Neural cell (in vitro differentiated cells): Measurements from ENCODE around the gene PRLHR. TPM values are rescaled to one million over a fixed set of nuclear protein-coding genes. Genes with fewer than 3 reads are reported as not detected.

Experiments
- H2AFZ ChIP-seq: fragments of 200-600, 300-800 bp; sonication (generic), shearing (Covaris generic); 2 replicates; pipeline ENCODE4 v1.6.0; 2014; ENCODE audit warnings: low read depth, mild to moderate bottlenecking, antibody characterized with exemption, low read length, moderate library complexity
- H3F3A ChIP-seq: fragments of 200-600 bp; shearing (Covaris generic); 2 replicates; pipeline ENCODE4 v1.6.1; 2016; ENCODE audit warnings: mild to moderate bottlenecking, moderate library complexity, mixed read lengths, antibody characterized with exemption, low read length; ENCODE audit not compliant: insufficient read depth, poor library complexity, severe bottlenecking
- H3K27ac ChIP-seq: fragments of 200-600, 300-800 bp; sonication (generic), shearing (Covaris generic); 2 replicates; pipeline ENCODE4 v1.5.1; 2014; ENCODE audit warnings: mild to moderate bottlenecking, low read length, moderate library complexity
- H3K27me3 ChIP-seq: fragments of 300-800, 200-600 bp; sonication (generic), shearing (Covaris generic); 2 replicates; pipeline ENCODE4 v1.6.0; 2014; ENCODE audit warnings: mild to moderate bottlenecking, low read depth, low read length, moderate library complexity; ENCODE audit not compliant: insufficient read depth
- H3K36me3 ChIP-seq: fragments of 300-800, 200-600 bp; sonication (generic), shearing (Covaris generic); 2 replicates; pipeline ENCODE4 v1.5.1; 2014; ENCODE audit warnings: mild to moderate bottlenecking, antibody characterized with exemption, low read length, moderate library complexity; ENCODE audit not compliant: insufficient read depth
- H3K4me2 ChIP-seq: fragments of 300-800, 200-600 bp; sonication (generic), shearing (Covaris generic); 2 replicates; pipeline ENCODE4 v1.6.0; 2014; ENCODE audit warnings: mild to moderate bottlenecking, low read length
- H3K4me3 ChIP-seq: fragments of 300-800, 200-600 bp; sonication (generic), shearing (Covaris generic); 2 replicates; pipeline ENCODE4 v1.5.1; 2014; ENCODE audit warnings: mild to moderate bottlenecking, low read length, moderate library complexity
- H3K79me2 ChIP-seq: fragments of 200-600 bp; shearing (Covaris generic); replicated peaks from 2 replicates; pipeline ENCODE4 v1.6.0; 2014; ENCODE audit warnings: mild to moderate bottlenecking, low read length, moderate library complexity; ENCODE audit not compliant: insufficient read depth
- H3K9ac ChIP-seq: fragments of 300-800, 200-600 bp; sonication (generic), shearing (Covaris generic); 2 replicates; pipeline ENCODE4 v1.6.1; 2016; ENCODE audit warnings: mild to moderate bottlenecking, low read length, mixed read lengths
- H3K9me2 ChIP-seq: fragments of 200-600 bp; shearing (Covaris generic); 2 replicates; pipeline ENCODE4 v1.6.1; 2016; ENCODE audit warnings: mild to moderate bottlenecking, low read length, mixed read lengths; ENCODE audit not compliant: insufficient read depth
- H3K9me3 ChIP-seq: fragments of 200-600, 300-800 bp; sonication (generic), shearing (Covaris generic); 2 replicates; pipeline ENCODE4 v1.6.1; 2016; ENCODE audit warnings: mild to moderate bottlenecking, mixed run types, low read length, moderate library complexity, mixed read lengths
- H4K20me1 ChIP-seq: fragments of 200-600 bp; shearing (Covaris generic); 2 replicates; pipeline ENCODE4 v1.6.1; 2016; ENCODE audit warnings: mild to moderate bottlenecking, mixed run types; ENCODE audit not compliant: insufficient read depth
- EP300 ChIP-seq: fragments of 450-650 bp; conservative IDR thresholded peaks from 2 replicates; pipeline ENCODE4 v1.6.1; 2014; ENCODE audit warnings: antibody characterized with exemption, mild to moderate bottlenecking, moderate library complexity; ENCODE audit not compliant: poor library complexity, severe bottlenecking
- EZH2 ChIP-seq: fragments of 200-600, 300-800 bp; shearing (Covaris generic), sonication (generic); IDR thresholded peaks from 2 replicates; pipeline ENCODE4 v1.6.1; 2014; ENCODE audit warnings: antibody characterized with exemption, low read length, borderline replicate concordance, mild to moderate bottlenecking; ENCODE audit not compliant: insufficient read depth, poor library complexity, severe bottlenecking
- MXI1 ChIP-seq: fragments of 450-650 bp; conservative IDR thresholded peaks from 2 replicates; pipeline ENCODE4 v1.6.1; 2014; ENCODE audit warnings: antibody characterized with exemption, mild to moderate bottlenecking; ENCODE audit not compliant: poor library complexity, severe bottlenecking
- POLR2AphosphoS5 ChIP-seq: IDR thresholded peaks from 2 replicates; pipeline ENCODE4 v1.6.1; 2012
- RAD21 ChIP-seq: fragments of 450-650 bp; conservative IDR thresholded peaks from 2 replicates; pipeline ENCODE4 v1.6.1; 2014; ENCODE audit warnings: antibody characterized with exemption, mild to moderate bottlenecking, moderate library complexity
- REST ChIP-seq: IDR thresholded peaks from 2 replicates; pipeline ENCODE4 v1.6.1; 2012; ENCODE audit warnings: borderline replicate concordance
- SMC3 ChIP-seq: fragments of 450-650 bp; conservative IDR thresholded peaks from 2 replicates; pipeline ENCODE4 v1.6.1; 2014; ENCODE audit warnings: antibody characterized with exemption, mild to moderate bottlenecking, moderate library complexity; ENCODE audit not compliant: poor library complexity
- TAF1 ChIP-seq: IDR thresholded peaks from 2 replicates; pipeline ENCODE4 v1.6.1; 2012; ENCODE audit warnings: low read depth
- polyA plus RNA-seq: library from polyadenylated mRNA; depleted of rRNA; stranded (reverse); fragments of >200 nt; gene quantifications from 2 replicates; pipeline ENCODE4 v1.2.3, GENCODE V29; 2014
- TF ChIP-seq, protein P1 (sequence below): fragments of 450-650 bp; IDR thresholded peaks from 2 replicates; pipeline ENCODE4 v1.5.1; 2014; ENCODE audit warnings: antibody characterized with exemption, mild to moderate bottlenecking, moderate library complexity; ENCODE audit not compliant: poor library complexity, severe bottlenecking

Gene PRLHR
- polyA plus RNA-seq, 1 donor from 2014 or later, result 0.20 TPM

- Histone ChIP-seq H3K36me3 (no peaks in the 10 kb centered on the region), H3K9me3 (no peaks in the 10 kb centered on the region), H3F3A (no peaks in the 10 kb centered on the region), H3K9me2 (no peaks in the 10 kb centered on the region), H3K9ac (no peak overlapping the region), H3K4me2 (no peak overlapping the region), H4K20me1 (no peaks in the 10 kb centered on the region), H3K79me2 (no peaks in the 10 kb centered on the region), H3K27me3 (no peaks in the 10 kb centered on the region), H2AFZ (no peak overlapping the region), H3K4me3 (no peak overlapping the region), H3K27ac (no peak overlapping the region)
- TF ChIP-seq, protein P1, sequence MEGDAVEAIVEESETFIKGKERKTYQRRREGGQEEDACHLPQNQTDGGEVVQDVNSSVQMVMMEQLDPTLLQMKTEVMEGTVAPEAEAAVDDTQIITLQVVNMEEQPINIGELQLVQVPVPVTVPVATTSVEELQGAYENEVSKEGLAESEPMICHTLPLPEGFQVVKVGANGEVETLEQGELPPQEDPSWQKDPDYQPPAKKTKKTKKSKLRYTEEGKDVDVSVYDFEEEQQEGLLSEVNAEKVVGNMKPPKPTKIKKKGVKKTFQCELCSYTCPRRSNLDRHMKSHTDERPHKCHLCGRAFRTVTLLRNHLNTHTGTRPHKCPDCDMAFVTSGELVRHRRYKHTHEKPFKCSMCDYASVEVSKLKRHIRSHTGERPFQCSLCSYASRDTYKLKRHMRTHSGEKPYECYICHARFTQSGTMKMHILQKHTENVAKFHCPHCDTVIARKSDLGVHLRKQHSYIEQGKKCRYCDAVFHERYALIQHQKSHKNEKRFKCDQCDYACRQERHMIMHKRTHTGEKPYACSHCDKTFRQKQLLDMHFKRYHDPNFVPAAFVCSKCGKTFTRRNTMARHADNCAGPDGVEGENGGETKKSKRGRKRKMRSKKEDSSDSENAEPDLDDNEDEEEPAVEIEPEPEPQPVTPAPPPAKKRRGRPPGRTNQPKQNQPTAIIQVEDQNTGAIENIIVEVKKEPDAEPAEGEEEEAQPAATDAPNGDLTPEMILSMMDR, result no peak
- TF ChIP-seq POLR2AphosphoS5 (no peak), EP300 (no peak), TAF1 (no peak)
These were observed 32.0 kb downstream of the PRLHR start for GRCh38 chr10:118563373-118563890.

DNA sequence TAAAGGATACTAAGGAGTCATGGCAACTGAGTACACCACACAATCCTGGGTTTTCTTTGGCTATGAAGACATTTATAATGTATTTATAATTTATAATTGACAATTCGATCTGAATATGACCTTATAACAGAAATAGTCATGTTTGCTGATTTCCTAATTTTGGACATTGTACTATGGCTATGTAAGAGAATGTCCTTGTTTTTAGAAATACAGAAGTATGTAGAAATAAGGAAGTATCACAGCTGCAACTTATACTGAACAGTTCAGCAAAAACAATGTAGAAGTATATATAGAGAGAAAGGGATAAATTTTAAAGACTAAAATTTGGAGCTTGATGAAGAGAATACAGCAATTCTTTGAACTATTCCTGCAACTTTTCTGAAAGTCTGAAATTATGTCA, 32.6 kb downstream of the PRLHR start:
- Histone ChIP-seq H3K27ac (no peak overlapping the region), H3K9me3 (no peaks in the 10 kb centered on the region), H3K79me2 (no peaks in the 10 kb centered on the region), H4K20me1 (no peaks in the 10 kb centered on the region), H3K36me3 (no peaks in the 10 kb centered on the region), H3K9ac (no peak overlapping the region), H3F3A (no peaks in the 10 kb centered on the region), H3K4me3 (no peak overlapping the region), H3K27me3 (no peaks in the 10 kb centered on the region), H3K9me2 (no peaks in the 10 kb centered on the region), H3K4me2 (no peak overlapping the region), H2AFZ (no peak overlapping the region)
- TF ChIP-seq RAD21 (no peak), REST (no peak), TAF1 (no peak), POLR2AphosphoS5 (no peak), SMC3 (no peak), MXI1 (no peak), EZH2 (no peak), EP300 (no peak)
- TF ChIP-seq, protein P1, result no peak
